Measurements from ENCODE around the gene NEURL2.

GRCh38 chr20:45890077-45890984, 677 bp downstream of the NEURL2 start:
- TF ChIP-seq CTCF (IDR thresholded peaks at IDR 0.05) (peak in 5 of 6 experiments; percentile 30 to 48 (median 47)), POLR2A (IDR thresholded peaks at IDR 0.05) (no peak)

Measured in esophagus squamous epithelium (tissue), 4 donors.